ENCODE measurements around the gene LRRC2. TPM values are rescaled to one million over a fixed set of nuclear protein-coding genes. Genes with fewer than 3 reads are reported as not detected.

LRRC2 gene
- total and polyA plus RNA-seq, 9 of the 15 experiments (the other 6 are each of a cell fraction or from before 2014, with no cell fraction given) = 0.01 to 0.04 (median 0.03) TPM; not detected in 5

GRCh38 chr3:46523556-46523955 lies 42.5 kb downstream of the LRRC2 start (continued):
- TF ChIP-seq AFF1 (IDR thresholded peaks at IDR 0.05; ENCODE audit: low read depth in 1 of 2, partially characterized antibody in 2 of 2) (peak in 1 of 2 experiments; percentile 3), NKRF (IDR thresholded peaks at IDR 0.05; ENCODE audit: borderline replicate concordance) (peak; percentile 35; the same call in 1 of the 2 replicates), FOXK1 (CRISPR knock-in tag; IDR thresholded peaks at IDR 0.05; ENCODE audit: borderline replicate concordance) (no peak), ZNF280A (IDR thresholded peaks at IDR 0.05; ENCODE audit: low read depth, partially characterized antibody) (peak; percentile 15), ZBTB26 (CRISPR knock-in tag; IDR thresholded peaks at IDR 0.05) (0 out of 2 replicates have a peak, but pooled peaks have one; percentile 35), TAF9B (IDR thresholded peaks at IDR 0.05; ENCODE audit: partially characterized antibody) (peak; percentile 35), EP400 (IDR thresholded peaks at IDR 0.05) (peak; percentile 26; the same call in 1 of the 2 replicates), ZBTB5 (IDR thresholded peaks at IDR 0.05) (0 out of 2 replicates have a peak, but pooled peaks have one; percentile 58), ZZZ3 (IDR thresholded peaks at IDR 0.05) (peak; percentile 60; the same call in 1 of the 2 replicates), ARID2 (IDR thresholded peaks at IDR 0.05) (0 out of 2 replicates have a peak, but pooled peaks have one; percentile 48), MLLT1 (IDR thresholded peaks at IDR 0.05) (peak in 1 of 2 experiments; percentile 46; a peak in 1 of 4 replicates), HLTF (IDR thresholded peaks at IDR 0.05) (peak; percentile 35; the same call in 1 of the 2 replicates), TAF7 (tag; IDR thresholded peaks at IDR 0.05) (peak; percentile 13; the same call in 1 of the 2 replicates)
